WI38 (cell line): ENCODE results near the gene SLC25A28.
A peak's percentile ranks its signal among the peaks of the same experiment; 100 is the strongest.

ENCODE experiments used
- H3K4me3 ChIP-seq: 2 replicates; pipeline ENCODE4 v1.5.1; 2011; ENCODE audit warnings: low read depth, mild to moderate bottlenecking, control low read depth, low read length
- CTCF ChIP-seq: IDR thresholded peaks from 2 replicates; pipeline ENCODE4 v1.5.1; 2012; ENCODE audit warnings: low read depth, mild to moderate bottlenecking, control low read depth, low read length

SLC25A28 gene

GRCh38 chr10:99623919-99624318, 3.7 kb upstream of the SLC25A28 start:
- TF ChIP-seq CTCF: no peak
- no peak overlapping the region for H3K4me3 ChIP-seq

- TF ChIP-seq CTCF: no peak
- peak overlapping the region; percentile 96 for H3K4me3 ChIP-seq
Observed at GRCh38 chr10:99621454-99622251, 1.4 kb upstream of the SLC25A28 start.

GRCh38 chr10:99620711-99621453, 643 bp upstream of the SLC25A28 start:
- TF ChIP-seq CTCF: no peak
- peak overlapping the region; percentile 96 for H3K4me3 ChIP-seq

- no peak for TF ChIP-seq CTCF
- peak overlapping the region; percentile 96 for H3K4me3 ChIP-seq
Observed at GRCh38 chr10:99619090-99619800, 994 bp downstream of the SLC25A28 start.

GRCh38 chr10:99617696-99618095, 2.5 kb downstream of the SLC25A28 start:
- H3K4me3 ChIP-seq: peak overlapping the region; percentile 96
- TF ChIP-seq CTCF: no peak

GRCh38 chr10:99615426-99615825, 4.8 kb downstream of the SLC25A28 start:
- no peak overlapping the region for H3K4me3 ChIP-seq
- no peak for TF ChIP-seq CTCF
